ENCODE measurements around the gene MAST2.
"Not testable (repeated sequence)": the region's sequence is repeated elsewhere in the genome, so short reads cannot be mapped to it uniquely, and the experiment has no call there.

The MAST2 gene

GRCh38 chr1:45894331-45894730 is 90.9 kb downstream of the MAST2 start:
- no peak for DNase-seq (ENCODE audit: low spot score)

DNA sequence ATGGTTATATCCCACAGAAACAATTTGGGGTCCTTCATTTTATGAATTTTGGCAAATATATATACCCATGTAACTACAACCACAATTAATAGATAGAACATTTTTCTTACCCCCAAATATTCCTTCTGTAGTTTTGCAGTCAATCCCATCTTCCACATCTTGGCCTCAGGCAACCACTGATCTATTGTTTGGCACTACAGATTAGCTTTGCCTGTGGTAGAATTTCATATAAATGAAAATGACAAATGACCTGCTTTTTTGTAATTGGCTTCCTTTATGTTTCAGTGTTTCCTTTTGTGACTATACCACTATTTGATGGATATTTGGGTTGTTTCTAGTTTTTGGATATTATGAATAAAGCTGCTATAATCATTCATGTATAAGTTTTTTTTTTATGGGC is 91.5 kb downstream of the MAST2 start:
- DNase-seq (ENCODE audit: low spot score) = no peak

GRCh38 chr1:45895406-45895805 is 92.0 kb downstream of the MAST2 start:
- DNase-seq (ENCODE audit: low spot score) = no peak

DNA sequence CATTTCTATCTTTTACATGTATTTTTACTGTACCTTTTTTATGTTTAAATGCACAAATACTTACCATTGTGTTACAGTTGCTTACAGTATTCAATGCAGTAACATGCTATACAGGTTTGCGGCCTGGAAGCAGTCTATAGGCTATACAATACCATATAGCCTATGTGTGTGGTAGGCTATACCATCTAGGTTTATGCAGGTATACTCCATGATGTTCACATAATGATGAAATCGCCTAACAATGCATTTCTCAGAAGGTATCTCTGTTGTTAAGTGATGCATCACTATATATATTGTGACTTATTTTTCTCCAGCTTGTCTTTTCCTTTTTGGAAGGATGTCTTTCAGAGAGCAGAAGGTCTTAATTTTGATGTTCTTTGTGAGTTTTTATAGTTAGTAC is 103.5 kb downstream of the MAST2 start:
- DNase-seq (ENCODE audit: low spot score) = no peak

- no peak for DNase-seq (ENCODE audit: low spot score)
Observed at GRCh38 chr1:45908611-45909140, 105.3 kb downstream of the MAST2 start.

- DNase-seq (ENCODE audit: low spot score) = no peak
Observed at GRCh38 chr1:45911634-45912033, 108.2 kb downstream of the MAST2 start.

- DNase-seq (ENCODE audit: low spot score) = no peak
Observed at GRCh38 chr1:45913183-45913683, 109.8 kb downstream of the MAST2 start.

GRCh38 chr1:45913731-45914501 is 110.5 kb downstream of the MAST2 start:
- no peak for DNase-seq (ENCODE audit: low spot score)

- no peak for DNase-seq (ENCODE audit: low spot score)
Observed at GRCh38 chr1:45914836-45915235, 111.4 kb downstream of the MAST2 start.

- DNase-seq (ENCODE audit: low spot score) = no peak
Observed at GRCh38 chr1:45922374-45922773, 119.0 kb downstream of the MAST2 start.

- DNase-seq (ENCODE audit: low spot score) = no peak
Observed at GRCh38 chr1:45922813-45923212, 119.4 kb downstream of the MAST2 start.

DNA sequence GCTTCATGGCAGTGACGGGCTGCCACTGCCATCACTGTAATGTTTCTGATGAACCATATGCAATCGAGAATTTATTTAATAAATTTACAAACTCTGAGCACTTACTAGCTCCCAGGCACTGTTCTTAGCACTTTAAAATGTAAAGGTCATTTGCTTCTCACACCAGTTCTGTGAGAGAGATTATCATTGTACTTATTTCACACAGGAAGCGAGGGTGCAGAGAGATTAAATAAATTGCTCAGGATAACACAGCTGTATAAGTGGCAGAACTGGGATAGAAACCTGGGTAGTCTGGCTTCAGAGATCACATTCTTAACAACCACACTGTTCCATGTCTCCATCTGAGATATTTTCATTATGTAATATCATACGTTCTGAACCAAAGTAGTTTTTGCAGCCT is 119.9 kb downstream of the MAST2 start:
- no peak for DNase-seq (ENCODE audit: low spot score)

DNA sequence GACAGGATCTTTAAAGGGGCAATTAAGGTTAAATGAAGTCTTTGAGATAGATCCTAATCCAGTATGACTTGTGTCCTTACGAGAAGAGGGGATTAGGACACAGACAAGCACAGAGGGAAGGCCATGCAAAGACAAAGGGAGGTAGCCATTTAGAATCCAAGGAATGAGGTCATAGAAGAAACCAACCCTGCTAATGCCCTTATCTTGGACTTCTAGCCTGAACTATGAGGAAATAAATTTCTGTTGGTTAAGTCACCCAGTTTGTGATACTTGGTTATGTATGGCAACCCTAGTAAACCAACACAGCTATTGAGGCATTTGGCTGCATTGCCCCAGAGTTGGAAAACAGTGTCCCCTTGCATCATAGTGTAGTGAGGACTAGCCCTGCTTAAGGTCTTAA is 121.3 kb downstream of the MAST2 start:
- no peak for DNase-seq (ENCODE audit: low spot score)

DNA sequence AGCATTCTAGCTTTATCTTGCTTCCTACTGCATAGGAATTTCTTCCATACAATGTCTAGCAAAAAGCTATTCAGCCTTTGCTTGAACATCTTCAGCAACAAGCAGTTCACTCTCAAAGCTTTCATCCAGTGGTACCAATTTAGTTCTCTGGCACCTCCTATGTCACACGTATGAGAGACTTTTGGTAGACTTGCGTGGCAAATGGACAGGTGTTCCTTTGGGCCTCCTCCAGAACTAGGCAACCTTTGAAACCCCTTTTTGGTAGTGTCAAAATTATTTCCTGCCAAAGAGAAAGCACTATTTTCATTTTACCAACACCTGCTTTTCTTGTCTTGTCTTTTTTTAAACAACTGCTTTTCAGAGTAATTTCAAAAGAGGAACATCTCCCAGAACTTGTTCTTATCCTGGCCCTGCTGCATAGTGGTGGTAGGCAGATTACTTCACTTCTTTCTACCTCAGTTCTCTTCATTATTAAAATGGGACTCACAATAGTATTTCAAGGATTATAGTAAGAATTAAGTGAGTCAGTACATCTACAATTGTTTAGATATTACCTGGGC is 122.4 kb downstream of the MAST2 start:
- DNase-seq (ENCODE audit: low spot score) = no peak

DNA sequence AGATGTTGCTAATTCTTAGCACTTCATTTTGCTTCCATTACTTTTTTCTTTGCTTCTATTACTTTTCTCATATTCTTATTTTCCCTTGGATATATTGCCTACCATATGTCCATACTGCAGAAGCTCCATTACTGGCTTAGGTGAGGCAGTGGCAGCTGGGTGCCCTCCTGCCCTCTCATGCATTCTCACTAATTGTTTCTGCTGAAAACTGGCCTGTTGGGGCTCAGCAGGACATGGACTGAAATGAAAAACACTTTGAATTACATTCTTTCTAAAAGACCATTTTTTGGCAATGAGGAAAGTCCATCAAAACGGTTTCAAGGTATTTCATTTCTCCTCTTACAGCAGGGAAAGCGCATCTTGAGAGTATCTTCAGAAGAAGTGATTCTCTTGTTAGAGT is 122.9 kb downstream of the MAST2 start:
- no peak for DNase-seq (ENCODE audit: low spot score)

DNA sequence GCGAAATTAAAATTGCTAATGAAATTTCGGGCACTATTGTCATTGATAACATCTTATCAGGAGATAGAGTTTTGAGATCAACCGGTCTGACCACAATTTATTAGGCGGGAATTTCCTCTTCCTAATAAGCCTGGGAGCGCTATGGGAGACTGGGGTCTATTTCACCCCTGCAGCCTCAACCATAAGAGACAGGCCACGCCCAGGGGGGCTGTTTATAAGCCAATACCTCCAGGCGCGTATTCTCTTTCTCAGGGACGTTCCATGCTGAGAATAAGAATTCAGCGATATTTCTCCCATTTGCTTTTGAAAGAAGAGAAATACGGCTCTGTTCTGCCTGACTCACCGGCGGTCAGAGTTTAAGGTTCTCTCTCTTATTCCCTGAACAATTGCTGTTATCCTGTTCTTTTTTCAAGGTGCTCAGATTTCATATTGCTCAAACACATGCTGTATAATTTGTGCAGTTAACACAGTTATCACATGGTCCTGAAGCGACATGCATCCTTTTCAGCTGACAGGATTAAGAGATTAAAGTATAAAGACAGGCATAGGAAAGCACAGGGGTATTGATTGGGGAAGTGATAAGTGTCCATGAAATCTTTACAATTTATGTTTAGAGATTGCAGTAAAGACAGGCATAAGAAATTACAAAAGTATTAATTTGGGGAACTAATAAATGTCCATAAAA is 124.0 kb downstream of the MAST2 start:
- DNase-seq (ENCODE audit: low spot score) = not testable (repeated sequence)

DNA sequence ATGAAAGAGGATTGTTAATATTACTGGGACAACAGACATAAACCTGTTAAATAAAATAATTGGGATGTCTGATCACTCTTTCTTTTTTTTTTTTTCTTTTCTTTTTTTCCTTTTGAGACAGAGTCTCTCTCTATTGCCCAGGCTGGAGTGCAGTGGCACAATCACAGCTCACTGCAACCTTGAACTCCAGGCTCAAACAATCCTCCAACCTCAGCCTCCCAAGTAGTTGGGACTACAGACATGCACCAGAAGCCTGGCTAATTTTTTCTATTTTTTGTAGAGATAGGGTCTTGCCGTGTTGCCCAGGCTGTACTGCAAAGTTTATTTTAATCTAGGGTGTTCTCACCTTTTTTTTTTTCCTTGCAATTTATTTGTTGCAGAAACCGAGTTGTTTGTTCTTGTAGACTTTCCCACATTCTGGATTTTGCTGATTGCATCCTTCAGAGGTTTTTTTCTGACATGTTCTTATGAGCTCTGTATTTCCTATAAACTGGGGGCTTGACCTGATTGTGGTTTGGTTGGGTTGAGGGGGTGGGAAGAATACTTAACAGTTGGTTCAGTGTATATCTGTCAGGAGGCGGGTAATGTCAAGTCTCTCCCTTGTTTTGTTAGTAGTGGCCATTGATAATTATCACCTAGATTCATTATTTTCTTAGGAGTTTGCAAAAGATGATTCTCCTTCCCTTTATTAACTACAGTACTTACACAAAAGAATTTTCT is 125.2 kb downstream of the MAST2 start:
- DNase-seq (ENCODE audit: low spot score) = no peak

- no peak for DNase-seq (ENCODE audit: low spot score)
Observed at GRCh38 chr1:45929257-45929687, 125.9 kb downstream of the MAST2 start.

DNA sequence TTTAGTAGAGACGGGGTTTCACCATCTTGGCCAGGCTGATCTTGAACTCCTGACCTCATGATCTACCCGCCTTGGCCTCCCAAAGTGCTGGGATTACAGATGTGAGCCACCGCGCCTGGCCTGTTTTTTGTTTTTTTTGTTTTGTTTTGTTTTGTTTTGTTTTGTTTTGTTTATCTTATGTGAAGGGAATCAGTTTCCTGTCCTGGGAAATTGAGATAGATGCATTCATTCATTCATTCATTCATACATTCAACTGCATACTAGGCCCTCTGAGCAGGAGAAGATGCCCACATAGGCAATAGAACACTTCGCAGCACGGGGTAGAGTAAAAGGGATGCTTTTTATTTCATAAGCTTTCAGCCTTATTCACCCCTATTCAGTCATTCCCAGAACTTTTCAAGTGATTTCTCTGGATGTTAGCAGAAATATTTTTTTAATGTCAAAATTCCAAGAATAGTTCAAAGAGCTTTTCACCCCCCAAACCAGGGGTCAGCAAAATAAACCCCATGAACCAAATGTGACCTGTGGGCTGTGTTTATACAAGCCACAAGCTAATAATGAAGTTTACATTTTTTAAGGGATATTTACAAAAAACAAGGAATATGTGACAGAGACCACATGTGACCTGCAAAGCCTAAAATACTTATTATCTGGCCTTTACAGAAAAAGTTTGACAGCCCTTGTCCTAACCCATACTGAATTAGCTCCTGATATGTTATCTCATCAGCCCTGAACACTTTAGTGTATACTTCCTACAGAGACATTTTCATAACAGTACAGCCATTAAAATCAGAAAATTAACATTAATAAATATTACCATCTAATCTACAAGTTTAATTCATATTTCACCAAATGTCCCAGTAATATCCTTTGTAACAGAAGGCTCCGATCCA is 127.1 kb downstream of the MAST2 start:
- no peak for DNase-seq (ENCODE audit: low spot score)

- DNase-seq (ENCODE audit: low spot score) = not testable (repeated sequence)
Observed at GRCh38 chr1:45932205-45932604, 128.8 kb downstream of the MAST2 start.

- no peak for DNase-seq (ENCODE audit: low spot score)
Observed at GRCh38 chr1:45934947-45935346, 131.5 kb downstream of the MAST2 start.

Data from CD4-positive, alpha-beta T cell treated with Interleukin-2 at 100 ng/mL for 4 hours (primary cell).